Endothelial cell of umbilical vein (primary cell): ENCODE results near the gene CCNI. TPM values are rescaled to one million over a fixed set of nuclear protein-coding genes. Genes with fewer than 3 reads are reported as not detected.

Experiments used
- BruUV-seq: library from RNA; stranded (reverse); fragments of 400-500 nt; replicated peaks from 2 replicates; lab custom pipeline; 2021; lab: Mats Ljungman, UMichigan
- CTCF ChIA-PET: fragments of 300-600, 350-600 bp; sonication (Branson Sonifier 250); formaldehyde crosslinking; loops from one replicate; lab custom pipeline; 2021; ENCODE audit warnings: antibody characterized with exemption, inconsistent platforms; lab: Charles Lee
- POLR2A ChIA-PET: fragments of 300-600, 350-600 bp; sonication (Branson Sonifier 250); formaldehyde crosslinking; loops from one replicate; lab custom pipeline; 2021; ENCODE audit warnings: antibody characterized with exemption, inconsistent platforms; lab: Charles Lee
- DNase-seq: peaks from one replicate; pipeline ENCODE4 v3.0.0-alpha.2; 2011; ENCODE audit warnings: low read depth, low spot score
- FAIRE-seq: peaks from 2 replicates; lab custom pipeline; 2011; peaks lifted over from hg19 to GRCh38; lab: Jason Lieb, UNC
- H2AFZ ChIP-seq: 2 replicates; pipeline ENCODE4 v1.6.0; 2012; ENCODE audit warnings: low read depth, low read length, control low read depth, inconsistent platforms
- H3K27ac ChIP-seq: 2 replicates; pipeline ENCODE4 v1.5.1; 2011; ENCODE audit warnings: low read depth, mild to moderate bottlenecking, control low read depth, low read length, moderate library complexity; ENCODE audit not compliant: insufficient read depth
- H3K27me3 ChIP-seq, 2 experiments: 2 replicates each; pipeline versions ENCODE4 v1.6.0 to v1.6.1; 2011; ENCODE audit warnings: low read length in 2 of 2, mixed read lengths in 1 of 2; ENCODE audit not compliant: control insufficient read depth in 2 of 2, insufficient read depth in 2 of 2
- H3K36me3 ChIP-seq, 2 experiments: 2 replicates in 1 of 2; 3 replicates in 1 of 2; pipeline ENCODE4 v1.5.1; 2011; ENCODE audit warnings: low read length in 2 of 2, mild to moderate bottlenecking in 1 of 2, moderate library complexity in 1 of 2; ENCODE audit not compliant: control insufficient read depth in 2 of 2, insufficient read depth in 2 of 2; ENCODE audit errors: extremely low read depth in 1 of 2
- H3K4me1 ChIP-seq: 3 replicates; pipeline ENCODE4 v1.5.1; 2011; ENCODE audit warnings: mild to moderate bottlenecking, low read length; ENCODE audit not compliant: control insufficient read depth, insufficient read depth; ENCODE audit errors: extremely low read depth
- H3K4me2 ChIP-seq: 2 replicates; pipeline ENCODE4 v1.6.1; 2011; ENCODE audit warnings: low read length, control low read depth, mixed read lengths; ENCODE audit not compliant: insufficient read depth
- H3K4me3 ChIP-seq, 3 experiments: fragments of 200-600 bp in 1 of 3; sonication (generic), shearing (Covaris generic) in 1 of 3; replicated peaks in 1 of 3; 2 replicates each; pipeline ENCODE4 v1.5.1; 2011 to 2016; ENCODE audit warnings: control low read depth in 3 of 3, low read length in 3 of 3, mild to moderate bottlenecking in 2 of 3, inconsistent platforms in 1 of 3, low read depth in 1 of 3, moderate library complexity in 1 of 3; ENCODE audit not compliant: insufficient read depth in 1 of 3
- H3K79me2 ChIP-seq: 2 replicates; pipeline ENCODE4 v1.6.0; 2012; ENCODE audit warnings: low read length, inconsistent platforms; ENCODE audit not compliant: control insufficient read depth, insufficient read depth
- H3K9ac ChIP-seq: replicated peaks from 2 replicates; pipeline ENCODE3; 2011; ENCODE audit warnings: low read length, control low read depth; ENCODE audit not compliant: insufficient read depth; ENCODE audit errors: extremely low read depth
- H3K9me1 ChIP-seq: replicated peaks from 3 replicates; pipeline ENCODE4 v1.6.0; 2011; ENCODE audit warnings: mild to moderate bottlenecking, low read length; ENCODE audit not compliant: control insufficient read depth, insufficient read depth; ENCODE audit errors: extremely low read depth
- H3K9me3 ChIP-seq: replicated peaks from 2 replicates; pipeline ENCODE4 v1.5.1; 2012; ENCODE audit warnings: low read length, inconsistent platforms; ENCODE audit not compliant: control insufficient read depth, insufficient read depth
- H4K20me1 ChIP-seq: replicated peaks from 2 replicates; pipeline ENCODE3; 2011; ENCODE audit warnings: mild to moderate bottlenecking, low read length; ENCODE audit not compliant: control insufficient read depth, insufficient read depth; ENCODE audit errors: extremely low read depth
- CTCF ChIP-seq, 2 donors: IDR thresholded peaks; 1 replicate in 1 of 2; 2 replicates in 1 of 2; pipeline ENCODE4 v1.5.1; 2011; ENCODE audit warnings: low read length in 2 of 2, mild to moderate bottlenecking in 2 of 2, moderate library complexity in 2 of 2, control low read depth in 1 of 2, inconsistent platforms in 1 of 2, low read depth in 1 of 2; ENCODE audit not compliant: insufficient read depth in 1 of 2; ENCODE audit errors: extremely low read depth in 1 of 2
- EZH2 ChIP-seq: IDR thresholded peaks from 2 replicates; pipeline ENCODE4 v1.6.1; 2012; ENCODE audit warnings: borderline replicate concordance, low read depth, mild to moderate bottlenecking, moderate library complexity, low read length, inconsistent platforms; ENCODE audit not compliant: severe bottlenecking
- FOS ChIP-seq: IDR thresholded peaks from 2 replicates; pipeline ENCODE4 v1.6.1; 2011; ENCODE audit warnings: mild to moderate bottlenecking, low read length, moderate library complexity, borderline replicate concordance; ENCODE audit not compliant: insufficient read depth
- GATA2 ChIP-seq: IDR thresholded peaks from 2 replicates; pipeline ENCODE4 v1.7.0; 2011; ENCODE audit warnings: low read depth, mild to moderate bottlenecking, moderate library complexity, mixed read lengths, low read length; ENCODE audit not compliant: insufficient read length, insufficient read depth
- JUN ChIP-seq: IDR thresholded peaks from 2 replicates; pipeline ENCODE4 v1.6.1; 2011; ENCODE audit warnings: borderline replicate concordance, low read depth; ENCODE audit not compliant: insufficient read length, insufficient read depth
- MAX ChIP-seq: IDR thresholded peaks from 2 replicates; pipeline ENCODE4 v1.6.1; 2011; ENCODE audit not compliant: insufficient read depth, insufficient read length
- MYC ChIP-seq: IDR thresholded peaks from one replicate; pipeline ENCODE4 v1.6.1; 2011; ENCODE audit warnings: mild to moderate bottlenecking, low read depth, low read length
- POLR2A ChIP-seq: IDR thresholded peaks from 2 replicates; pipeline ENCODE4 v1.6.1; 2012; ENCODE audit warnings: low read depth, mild to moderate bottlenecking, control low read depth, low read length
- POLR2AphosphoS5 ChIP-seq: IDR thresholded peaks from 2 replicates; pipeline ENCODE4 v1.6.1; 2012; ENCODE audit warnings: low read depth, mild to moderate bottlenecking, control low read depth, low read length, moderate library complexity; ENCODE audit not compliant: insufficient read depth
- dilution Hi-C: fragments of 300-500 bp; cut with MboI; formaldehyde crosslinking; loops from one replicate; pipeline ENCODE4 v1.15.0; 2019; ENCODE audit warnings: low sequenced_read_pairs; ENCODE audit not compliant: extremely low pct_ligation_motif_present
- intact Hi-C: fragments of 100-400 bp; cut with micrococcal nuclease; formaldehyde crosslinking; loops from one replicate; pipeline ENCODE4 v1.10.0; 2022
- polyA plus RNA-seq, 4 experiments: library from polyadenylated mRNA; depleted of rRNA in 3 of 4; stranded (reverse) in 3 of 4; unstranded in 1 of 4; fragments of >200 nt; gene quantifications; 2 replicates each; pipeline versions ENCODE4 v1.2.1 to v1.2.3, GENCODE V29; 2011 to 2012; ENCODE audit warnings: missing spikeins in 1 of 4
- total RNA-seq: library from RNA; stranded (reverse); gene quantifications from 2 replicates; pipeline ENCODE4 v1.2.3, GENCODE V29; 2021

Gene CCNI
- total and polyA plus RNA-seq, 2 donors (not counting 3 experiments of a cell fraction or from before 2014, with no cell fraction given), result 88.6 to 212 TPM

- Histone ChIP-seq H3K9me1 (no peaks in the 10 kb centered on the region), H3K79me2 (peaks cover 17% of the 10 kb centered on the region)
- CTCF ChIA-PET, result no interaction called here
Measured at GRCh38 chr4:77014256-77014655, 61.5 kb downstream of the CCNI start.

More at GRCh38 chr4:77014256-77014655, 61.5 kb downstream of the CCNI start:
- Histone ChIP-seq H3K36me3 (peaks cover 13 to 14% of the 10 kb centered on the region in 2 experiments), H3K4me3 (no peak overlapping the region), H3K9ac (peak overlapping the region; percentile 43), H3K4me1 (peaks cover 60% of the 10 kb centered on the region), H3K27ac (peak overlapping the region; percentile 100), H3K9me3 (no peaks in the 10 kb centered on the region), H3K4me2 (peak overlapping the region; percentile 57), H3K27me3 (no peaks in the 10 kb centered on the region), H4K20me1 (no peaks in the 10 kb centered on the region), H2AFZ (no peak overlapping the region)
- no TSS peak for BruUV-seq
- FAIRE-seq (peak; percentile 74), DNase-seq (peak; percentile 59)
- dilution Hi-C loops (no loop called here), intact Hi-C loops (loop anchor here (5.0 kb wide), 2 partner anchors 357 to 802 kb away; partner anchors contain the start of gene SCARB2)
- POLR2A ChIA-PET, result no interaction called here
- peak; percentile 72 for TF ChIP-seq FOS
- TF ChIP-seq POLR2AphosphoS5, result peak; percentile 23
- no peak for TF ChIP-seq GATA2
- TF ChIP-seq POLR2A, result no peak
- TF ChIP-seq CTCF (IDR thresholded peaks at IDR 0.05; ENCODE audit: extremely low read depth in 1 of 2, insufficient read depth in 1 of 2, low read depth in 1 of 2, low read length in 2 of 2), result no peak
- TF ChIP-seq JUN, result peak; percentile 53
- no peak for TF ChIP-seq MYC
- TF ChIP-seq MAX, result no peak
- TF ChIP-seq EZH2, result no peak
